GM10266 (cell line): ENCODE measurements around the gene AANAT.

Source experiments
- DNase-seq: peaks from one replicate; pipeline ENCODE4 v3.0.0; 2012; ENCODE audit errors: extremely low spot score
- CTCF ChIP-seq: IDR thresholded peaks from 2 replicates; pipeline ENCODE4 v1.5.1; 2012; ENCODE audit warnings: mild to moderate bottlenecking, low read depth; ENCODE audit not compliant: control insufficient read depth, insufficient read depth; ENCODE audit errors: missing control alignments

AANAT gene

DNA sequence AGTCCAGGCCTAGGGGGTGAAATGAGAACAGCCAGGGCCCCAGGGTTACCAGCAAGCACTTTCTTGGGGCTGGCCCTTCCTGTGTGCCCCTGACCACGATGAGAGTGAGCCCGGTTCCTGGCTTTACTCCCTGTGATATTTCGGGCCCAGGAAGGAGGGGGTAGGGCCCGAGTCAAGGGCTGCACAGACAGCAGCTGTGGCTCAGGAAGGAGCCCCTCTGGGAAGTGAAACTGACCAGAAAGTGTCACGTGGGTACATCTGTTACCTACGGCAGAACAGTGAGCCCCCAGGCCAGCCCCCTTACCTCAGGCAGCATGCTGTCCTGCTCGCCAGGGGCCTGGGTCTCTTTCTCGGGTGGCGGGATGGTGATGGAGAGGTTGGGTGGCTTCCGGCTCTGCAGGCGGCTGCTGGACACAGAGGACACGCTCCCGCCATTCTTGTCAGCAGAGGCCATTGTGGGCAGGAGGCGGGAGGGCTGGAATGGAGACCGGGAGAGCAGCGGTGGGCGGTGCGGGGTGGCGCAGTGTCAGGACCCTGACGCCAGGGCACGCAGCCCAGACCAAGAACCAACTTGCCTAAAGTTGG is 13.8 kb downstream of the AANAT start:
- peak; percentile 81 for DNase-seq

GRCh38 chr17:76484228-76484725 is 16.9 kb downstream of the AANAT start:
- DNase-seq = no peak
- TF ChIP-seq CTCF = no peak

More for the DNA sequence above, 13.8 kb downstream of the AANAT start:
- TF ChIP-seq CTCF = no peak

DNA sequence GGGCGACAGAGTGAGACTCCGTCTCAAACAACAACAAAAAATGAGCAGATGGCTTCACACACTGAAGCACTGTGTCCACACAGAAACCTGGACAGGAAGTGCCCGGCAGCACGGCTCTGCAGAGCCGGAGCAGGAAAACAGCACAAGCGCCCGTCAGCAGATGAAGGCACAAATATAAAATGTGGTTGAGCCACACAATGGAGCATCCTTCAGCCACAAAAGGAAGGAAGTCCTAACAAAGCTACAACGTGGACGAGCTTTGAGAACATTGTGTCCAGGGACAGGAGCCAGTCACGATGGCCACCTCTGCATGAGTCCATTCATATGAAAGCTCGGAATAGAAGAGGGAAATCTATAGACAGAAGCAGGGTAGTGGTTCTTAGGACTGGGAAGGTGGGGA is 18.2 kb downstream of the AANAT start:
- no peak for DNase-seq
- TF ChIP-seq CTCF = no peak

DNA sequence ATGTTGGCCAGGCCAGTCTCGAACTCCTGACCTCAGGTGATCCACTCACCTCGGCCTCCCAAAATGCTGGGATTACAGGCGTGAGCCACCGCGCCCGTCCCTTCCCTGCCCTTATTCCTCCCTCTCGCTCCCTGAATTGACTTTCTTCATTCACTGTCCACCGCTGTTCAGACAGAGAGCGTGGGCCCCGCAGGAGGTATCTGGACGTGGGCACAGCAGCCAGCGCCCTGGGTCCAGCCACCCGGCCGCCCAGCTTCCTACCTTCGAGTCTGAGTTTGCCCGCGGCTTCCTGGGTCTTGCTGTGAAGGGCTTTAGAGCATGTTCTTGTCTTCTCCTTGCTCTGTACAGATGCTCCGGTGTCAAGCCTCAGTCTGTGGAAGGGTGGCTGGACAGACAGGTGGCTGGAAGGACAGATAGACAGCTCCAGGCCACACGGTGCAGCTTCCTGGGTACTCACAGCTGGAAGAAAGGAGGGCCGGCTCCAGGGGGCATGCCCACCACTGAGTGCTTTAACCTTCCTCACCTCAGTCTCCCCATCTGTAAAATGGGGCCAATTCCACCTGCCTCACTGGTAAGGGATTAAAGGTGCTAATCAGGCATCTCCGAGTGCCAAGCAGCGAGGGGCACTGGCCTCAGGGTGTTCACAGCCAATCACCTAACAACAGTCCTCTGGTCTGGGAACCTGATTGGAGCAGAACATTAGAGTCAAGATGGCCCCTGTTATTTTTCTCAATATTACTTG is 20.2 kb downstream of the AANAT start:
- DNase-seq = no peak
- TF ChIP-seq CTCF = no peak

- DNase-seq = no peak
- TF ChIP-seq CTCF = no peak
Observed at GRCh38 chr17:76490112-76490710, 22.8 kb downstream of the AANAT start.

DNA sequence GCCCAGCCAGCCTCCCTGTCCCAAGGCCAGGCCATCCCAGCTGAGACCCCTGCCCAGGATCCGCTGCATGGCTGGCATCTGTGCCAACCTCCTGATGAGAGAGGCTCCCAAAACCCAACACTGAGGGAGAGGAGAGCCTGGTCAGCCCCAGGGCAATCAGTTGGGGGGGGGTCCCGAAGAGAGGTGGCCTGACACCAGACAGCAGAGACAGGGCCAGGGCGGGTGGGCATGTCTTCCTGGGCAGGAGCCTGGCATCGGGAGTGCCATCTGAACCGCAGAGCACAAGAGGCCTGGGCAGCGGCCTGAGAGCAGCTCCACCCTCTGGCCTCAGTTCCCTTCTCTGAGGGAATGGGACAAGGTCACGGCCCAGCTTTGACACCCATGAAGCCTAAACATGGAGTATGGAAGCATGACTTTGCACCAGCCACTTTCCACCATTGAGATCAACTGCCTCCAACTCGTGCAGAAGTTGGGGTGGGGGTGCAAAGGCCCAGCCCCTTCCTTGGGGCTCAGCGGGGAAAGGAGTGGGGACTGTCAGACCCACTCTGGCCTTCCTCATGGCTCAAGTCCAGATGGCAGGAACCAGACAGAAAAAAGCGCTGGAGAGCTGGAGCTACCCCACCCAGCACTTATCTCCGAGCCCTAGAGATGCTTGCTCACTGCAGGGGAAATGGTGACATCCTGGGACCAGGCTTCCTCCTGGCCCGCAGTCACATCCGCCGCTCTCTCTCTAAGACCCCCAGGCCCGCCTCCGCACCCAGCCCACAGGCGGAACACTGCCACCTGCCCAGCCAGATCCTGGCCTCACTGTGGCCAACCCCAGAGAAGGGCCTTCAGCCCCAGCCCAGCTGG is 24.1 kb downstream of the AANAT start:
- TF ChIP-seq CTCF = no peak
- DNase-seq = no peak
